GM21447 (cell line): ENCODE data around the gene SEMA4C.
A peak's percentile ranks its signal among the peaks of the same experiment; 100 is the strongest.
"Not testable (repeated sequence)": the region's sequence is repeated elsewhere in the genome, so short reads cannot be mapped to it uniquely, and the experiment has no call there.

Experiments used
- ATAC-seq: cut with Tn5 transposase; IDR thresholded peaks from one replicate; pipeline ENCODE4 v1.9.1; 2021; ENCODE audit not compliant: unreplicated experiment

Gene SEMA4C

GRCh38 chr2:96866986-96867755 is 2.7 kb downstream of the SEMA4C start:
- ATAC-seq, result no peak

GRCh38 chr2:96866586-96866985 is 3.3 kb downstream of the SEMA4C start:
- no peak for ATAC-seq

- no peak for ATAC-seq
Observed at GRCh38 chr2:96866149-96866548, 3.7 kb downstream of the SEMA4C start.

- no peak for ATAC-seq
Observed at GRCh38 chr2:96865654-96866053, 4.2 kb downstream of the SEMA4C start.

- no peak for ATAC-seq
Observed at GRCh38 chr2:96864343-96865091, 5.4 kb downstream of the SEMA4C start.

GRCh38 chr2:96863575-96864342 is 6.1 kb downstream of the SEMA4C start:
- no peak for ATAC-seq

- not testable (repeated sequence) for ATAC-seq
Observed at GRCh38 chr2:96863056-96863455, 6.8 kb downstream of the SEMA4C start.

GRCh38 chr2:96861074-96861473 is 8.8 kb downstream of the SEMA4C start:
- no peak for ATAC-seq

- no peak for ATAC-seq
Observed at GRCh38 chr2:96860065-96861029, 9.5 kb downstream of the SEMA4C start.

GRCh38 chr2:96859681-96860064 is 10.2 kb downstream of the SEMA4C start:
- no peak for ATAC-seq

GRCh38 chr2:96859099-96859649 is 10.7 kb downstream of the SEMA4C start:
- no peak for ATAC-seq

GRCh38 chr2:96857667-96858372 is 12.1 kb downstream of the SEMA4C start, which contains the start of gene ANKRD39:
TSS of gene ANKRD39 (minus strand) at chr2:96858016. CDS start at chr2:96857987, 29 bp downstream.
- peak; percentile 85 for ATAC-seq

GRCh38 chr2:96856776-96857666 is 12.9 kb downstream of the SEMA4C start:
- peak; percentile 32 for ATAC-seq

- no peak for ATAC-seq
Observed at GRCh38 chr2:96853321-96853720, 16.6 kb downstream of the SEMA4C start.

GRCh38 chr2:96852667-96853066 is 17.2 kb downstream of the SEMA4C start:
- no peak for ATAC-seq

- no peak for ATAC-seq
Observed at GRCh38 chr2:96848264-96848663, 21.6 kb downstream of the SEMA4C start.

GRCh38 chr2:96847586-96847985 is 22.3 kb downstream of the SEMA4C start:
- no peak for ATAC-seq

GRCh38 chr2:96846825-96847224 is 23.1 kb downstream of the SEMA4C start:
- ATAC-seq, result no peak
